ENCODE measurements around the gene MICAL3.
"Not testable (repeated sequence)": the region's sequence is repeated elsewhere in the genome, so short reads cannot be mapped to it uniquely, and the experiment has no call there.

MICAL3 gene

DNA sequence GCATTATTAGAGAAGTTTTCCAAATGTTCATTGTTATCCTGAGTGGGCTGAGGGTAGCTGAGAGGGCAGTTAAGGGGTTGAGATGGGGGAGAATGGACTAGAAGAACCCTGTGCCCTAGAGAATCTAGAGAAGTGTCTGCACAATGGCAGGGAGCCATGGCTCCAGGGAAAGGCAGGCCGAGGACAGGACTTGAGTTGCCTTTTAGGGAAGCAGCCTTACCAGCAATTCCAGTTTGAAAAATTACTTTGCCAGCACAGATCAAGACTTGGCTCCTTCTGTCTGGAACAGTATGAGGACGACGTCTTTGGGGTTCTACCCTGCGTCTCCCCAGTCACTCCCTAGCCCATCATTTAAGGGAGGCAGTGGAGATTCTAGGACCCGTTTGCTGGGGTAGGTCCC lies 25.7 kb upstream of the MICAL3 start:
- TF ChIP-seq, protein P1, sequence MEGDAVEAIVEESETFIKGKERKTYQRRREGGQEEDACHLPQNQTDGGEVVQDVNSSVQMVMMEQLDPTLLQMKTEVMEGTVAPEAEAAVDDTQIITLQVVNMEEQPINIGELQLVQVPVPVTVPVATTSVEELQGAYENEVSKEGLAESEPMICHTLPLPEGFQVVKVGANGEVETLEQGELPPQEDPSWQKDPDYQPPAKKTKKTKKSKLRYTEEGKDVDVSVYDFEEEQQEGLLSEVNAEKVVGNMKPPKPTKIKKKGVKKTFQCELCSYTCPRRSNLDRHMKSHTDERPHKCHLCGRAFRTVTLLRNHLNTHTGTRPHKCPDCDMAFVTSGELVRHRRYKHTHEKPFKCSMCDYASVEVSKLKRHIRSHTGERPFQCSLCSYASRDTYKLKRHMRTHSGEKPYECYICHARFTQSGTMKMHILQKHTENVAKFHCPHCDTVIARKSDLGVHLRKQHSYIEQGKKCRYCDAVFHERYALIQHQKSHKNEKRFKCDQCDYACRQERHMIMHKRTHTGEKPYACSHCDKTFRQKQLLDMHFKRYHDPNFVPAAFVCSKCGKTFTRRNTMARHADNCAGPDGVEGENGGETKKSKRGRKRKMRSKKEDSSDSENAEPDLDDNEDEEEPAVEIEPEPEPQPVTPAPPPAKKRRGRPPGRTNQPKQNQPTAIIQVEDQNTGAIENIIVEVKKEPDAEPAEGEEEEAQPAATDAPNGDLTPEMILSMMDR (conservative IDR thresholded peaks at IDR 0.05; ENCODE audit: low read length): no peak
- DNase-seq (ENCODE audit: low read depth): no peak
- no peak overlapping the region for H3K4me3 ChIP-seq (ENCODE audit: low read length)

DNA sequence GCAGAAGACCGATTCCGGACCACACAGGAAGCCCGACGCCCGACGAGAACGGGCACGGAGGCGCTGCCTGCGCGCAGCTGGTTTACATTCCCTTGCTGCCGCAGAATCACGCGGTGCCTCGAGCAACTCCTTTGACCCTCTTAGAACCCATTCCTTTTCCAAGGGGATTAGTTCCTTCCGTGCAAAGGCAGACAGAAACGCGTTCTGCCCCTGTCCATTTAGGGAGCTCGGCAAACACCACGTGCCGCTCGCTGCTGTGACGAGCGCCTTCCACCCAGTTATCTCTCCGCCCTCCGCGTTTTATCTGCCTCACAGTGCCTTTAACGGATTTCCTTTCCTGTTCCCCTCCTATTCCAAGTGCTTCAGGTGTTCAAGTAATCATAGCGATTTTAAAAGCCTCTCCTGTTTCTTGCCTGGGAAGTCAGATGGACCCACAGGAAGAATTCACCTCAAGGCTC lies 24.1 kb upstream of the MICAL3 start:
- DNase-seq (ENCODE audit: low read depth): peak; percentile 70
- peak overlapping the region; percentile 51 for H3K4me3 ChIP-seq (ENCODE audit: low read length)
- TF ChIP-seq, protein P1 (conservative IDR thresholded peaks at IDR 0.05; ENCODE audit: low read length): no peak

DNA sequence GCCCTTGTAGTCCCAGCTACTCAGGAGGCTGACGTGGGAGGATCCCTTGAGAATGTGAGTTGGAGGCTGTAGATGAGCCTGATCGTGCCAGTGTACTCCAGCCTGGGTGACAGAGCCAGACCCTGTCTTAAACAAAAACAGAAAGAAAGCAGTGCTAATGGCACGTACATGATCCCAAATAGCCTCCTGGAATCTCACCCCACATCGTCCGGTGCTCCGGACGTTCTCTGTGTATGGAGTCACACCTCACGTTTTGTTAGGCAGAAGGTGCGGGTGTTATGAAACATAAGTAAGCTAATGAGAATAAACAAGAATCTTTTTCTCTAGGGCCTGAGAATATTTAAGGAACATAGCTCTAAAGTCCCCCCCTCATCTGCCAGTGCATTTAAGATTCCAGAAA lies 23.7 kb upstream of the MICAL3 start:
- TF ChIP-seq, protein P1 (conservative IDR thresholded peaks at IDR 0.05; ENCODE audit: low read length): no peak
- H3K4me3 ChIP-seq (ENCODE audit: low read length): peak overlapping the region; percentile 51

DNA sequence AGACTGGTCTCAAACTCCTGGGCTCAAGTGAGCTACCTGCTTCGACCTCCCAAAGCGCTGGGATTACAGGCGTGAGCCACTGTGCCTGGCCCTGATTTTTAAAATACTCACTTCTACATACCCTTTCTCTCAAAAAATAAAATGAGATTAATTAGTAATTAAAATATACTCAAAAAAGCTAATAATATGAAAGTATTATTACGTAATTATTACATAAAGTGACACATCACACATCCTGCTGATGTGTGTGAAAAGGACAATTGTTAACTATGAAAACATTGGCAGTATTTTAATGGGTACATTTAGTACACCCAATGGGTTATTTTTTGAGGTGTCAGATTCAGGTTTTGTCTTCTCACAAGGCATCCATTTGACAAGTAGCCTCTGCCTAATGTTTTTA lies 21.4 kb upstream of the MICAL3 start:
- TF ChIP-seq, protein P1 (conservative IDR thresholded peaks at IDR 0.05; ENCODE audit: low read length): no peak
- no peak for DNase-seq (ENCODE audit: low read depth)
- no peak overlapping the region for H3K4me3 ChIP-seq (ENCODE audit: low read length)

More for the DNA sequence above, 23.7 kb upstream of the MICAL3 start:
- DNase-seq (ENCODE audit: low read depth): no peak

DNA sequence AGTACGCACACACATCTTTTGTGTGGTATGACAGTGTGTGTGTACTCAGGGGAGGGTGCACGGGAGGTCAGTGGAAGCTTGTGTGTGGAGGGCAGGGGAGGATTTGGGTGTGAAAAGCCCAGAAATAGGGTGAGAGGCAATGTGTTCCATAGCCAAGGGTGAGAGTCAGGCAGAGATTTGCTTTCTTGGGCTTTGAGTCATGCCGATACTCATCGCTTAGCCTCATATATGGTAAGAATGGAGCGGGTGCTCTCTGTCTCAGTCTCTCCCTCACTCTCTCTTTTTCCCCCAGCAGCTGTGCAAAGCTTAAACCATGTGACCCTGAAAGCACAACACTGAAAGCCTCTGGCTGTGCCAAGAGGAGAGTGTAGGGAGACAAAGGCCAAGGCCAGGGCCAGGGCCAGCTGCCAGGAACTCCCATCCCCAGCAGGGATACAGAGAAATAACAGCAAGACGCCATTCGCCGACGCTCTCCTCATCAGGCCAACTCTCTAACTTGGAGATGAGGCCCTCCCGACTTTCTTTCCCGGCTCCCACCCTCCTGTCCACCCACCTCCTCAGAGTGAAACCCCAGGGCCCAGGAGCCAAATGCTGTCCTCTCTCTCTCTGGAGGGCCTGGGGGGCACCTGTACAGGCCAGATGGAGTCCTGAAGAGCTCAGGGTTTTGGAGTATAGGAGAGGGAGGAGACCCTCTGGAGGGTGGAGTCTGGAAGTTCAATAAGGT lies 20.3 kb upstream of the MICAL3 start:
- TF ChIP-seq, protein P1 (conservative IDR thresholded peaks at IDR 0.05; ENCODE audit: low read length): no peak
- DNase-seq (ENCODE audit: low read depth): no peak
- no peak overlapping the region for H3K4me3 ChIP-seq (ENCODE audit: low read length)

DNA sequence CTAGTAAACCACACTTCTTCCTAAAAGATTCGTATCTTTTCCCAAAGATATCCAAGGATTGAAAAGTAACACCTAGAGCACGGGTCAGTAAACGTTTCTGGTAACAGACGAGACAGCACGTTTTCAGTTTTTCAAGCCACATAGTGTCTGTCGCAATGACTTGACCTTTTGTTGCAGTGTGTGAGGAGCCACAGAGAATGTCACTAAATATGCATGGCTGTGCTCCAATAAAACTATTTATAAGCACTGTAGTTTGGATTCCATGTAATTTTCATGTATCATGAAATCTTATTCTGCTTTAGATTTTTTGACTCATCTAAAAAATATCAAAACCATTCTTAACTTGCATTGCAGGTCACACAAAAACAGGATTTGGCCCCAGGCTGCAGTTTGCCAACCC lies 18.3 kb upstream of the MICAL3 start:
- no peak overlapping the region for H3K4me3 ChIP-seq (ENCODE audit: low read length)
- peak; percentile 73 for DNase-seq (ENCODE audit: low read depth)
- TF ChIP-seq, protein P1 (conservative IDR thresholded peaks at IDR 0.05; ENCODE audit: low read length): no peak

DNA sequence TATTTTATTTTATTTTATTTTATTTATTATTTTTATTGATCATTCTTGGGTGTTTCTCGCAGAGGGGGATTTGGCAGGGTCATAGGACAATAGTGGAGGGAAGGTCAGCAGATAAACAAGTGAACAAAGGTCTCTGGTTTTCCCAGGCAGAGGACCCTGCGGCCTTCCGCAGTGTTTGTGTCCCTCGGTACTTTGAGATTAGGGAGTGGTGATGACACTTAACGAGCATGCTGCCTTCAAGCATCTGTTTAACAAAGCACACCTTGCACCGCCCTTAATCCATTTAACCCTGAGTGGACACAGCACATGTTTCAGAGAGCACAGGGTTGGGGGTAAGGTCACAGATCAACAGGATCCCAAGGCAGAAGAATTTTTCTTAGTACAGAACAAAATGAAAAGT lies 16.5 kb upstream of the MICAL3 start:
- H3K4me3 ChIP-seq (ENCODE audit: low read length); DNase-seq (ENCODE audit: low read depth): not testable (repeated sequence)
